ENCODE data around the gene RMRP. TPM values are rescaled to one million over a fixed set of nuclear protein-coding genes. Genes with fewer than 3 reads are reported as not detected.

RMRP gene
- total and polyA plus RNA-seq, 9 of the 15 experiments (the other 6 are each of a cell fraction or from before 2014, with no cell fraction given) = 75.7 to 89,974 (median 13,378) TPM; not detected in 3

DNA sequence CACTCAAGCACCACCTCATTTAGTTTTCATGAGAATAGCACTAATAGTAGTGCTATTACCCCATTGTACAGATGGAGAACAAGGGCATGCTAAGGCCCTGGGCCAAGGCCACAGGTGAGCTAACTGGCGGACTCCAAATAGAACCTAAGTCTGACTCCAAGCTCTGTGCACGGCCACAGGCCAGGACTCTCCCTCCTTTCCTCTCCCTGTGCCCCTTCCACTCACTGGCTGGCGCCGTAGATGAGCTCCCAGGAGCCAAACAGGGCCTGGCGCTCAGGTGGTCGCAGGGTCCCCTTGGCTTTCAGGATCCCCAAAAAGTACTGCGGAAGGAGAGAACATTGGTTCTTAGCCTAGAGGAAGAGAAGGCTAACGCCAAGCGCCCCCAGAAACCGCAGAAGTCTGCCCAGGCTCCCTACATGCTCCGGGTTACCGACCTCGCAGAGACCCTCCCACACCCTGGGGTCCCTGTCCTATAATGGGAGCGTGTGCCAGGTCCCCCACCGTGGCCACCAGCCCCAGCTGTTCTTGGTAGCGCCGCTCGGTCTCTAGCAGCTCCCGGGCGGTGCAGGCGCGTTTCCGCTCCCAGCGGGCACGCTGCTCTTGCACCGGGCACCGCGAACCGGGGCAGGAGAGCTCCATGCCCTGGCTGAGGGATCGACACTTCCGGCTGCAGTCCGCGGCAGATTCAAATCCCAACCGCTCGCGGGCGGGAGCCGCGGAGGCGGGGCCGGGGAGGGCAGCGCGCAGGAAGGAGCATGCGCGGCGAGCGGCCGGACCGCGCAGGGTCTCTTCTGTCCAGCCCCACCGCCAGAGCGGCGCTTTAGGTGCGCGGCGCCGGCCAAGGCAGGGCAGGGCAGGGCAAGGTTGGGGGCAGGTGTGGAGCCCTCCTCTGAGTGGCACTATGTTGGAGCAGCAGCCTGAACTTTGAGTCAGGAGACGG is 7.0 kb upstream of the RMRP start, which contains the start of gene ARHGEF39 (continued):
- TF ChIP-seq, protein P1, sequence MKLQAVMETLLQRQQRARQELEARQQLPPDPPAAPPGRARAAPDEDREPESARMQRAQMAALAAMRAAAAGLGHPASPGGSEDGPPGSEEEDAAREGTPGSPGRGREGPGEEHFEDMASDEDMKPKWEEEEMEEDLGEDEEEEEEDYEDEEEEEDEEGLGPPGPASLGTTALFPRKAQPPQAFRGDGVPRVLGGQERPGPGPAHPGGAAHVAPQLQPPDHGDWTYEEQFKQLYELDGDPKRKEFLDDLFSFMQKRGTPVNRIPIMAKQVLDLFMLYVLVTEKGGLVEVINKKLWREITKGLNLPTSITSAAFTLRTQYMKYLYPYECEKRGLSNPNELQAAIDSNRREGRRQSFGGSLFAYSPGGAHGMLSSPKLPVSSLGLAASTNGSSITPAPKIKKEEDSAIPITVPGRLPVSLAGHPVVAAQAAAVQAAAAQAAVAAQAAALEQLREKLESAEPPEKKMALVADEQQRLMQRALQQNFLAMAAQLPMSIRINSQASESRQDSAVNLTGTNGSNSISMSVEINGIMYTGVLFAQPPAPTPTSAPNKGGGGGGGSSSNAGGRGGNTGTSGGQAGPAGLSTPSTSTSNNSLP (IDR thresholded peaks at IDR 0.05; ENCODE audit: borderline replicate concordance, low read depth, low read length) = no peak
- TF ChIP-seq, protein P2, sequence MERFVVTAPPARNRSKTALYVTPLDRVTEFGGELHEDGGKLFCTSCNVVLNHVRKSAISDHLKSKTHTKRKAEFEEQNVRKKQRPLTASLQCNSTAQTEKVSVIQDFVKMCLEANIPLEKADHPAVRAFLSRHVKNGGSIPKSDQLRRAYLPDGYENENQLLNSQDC (CRISPR knock-in tag; IDR thresholded peaks at IDR 0.05) = no peak
- TF ChIP-seq BRD9 (IDR thresholded peaks at IDR 0.05; ENCODE audit: low read depth, partially characterized antibody) (no peak), ERF (CRISPR knock-in tag; IDR thresholded peaks at IDR 0.05) (no peak), HMG20A (CRISPR knock-in tag; conservative IDR thresholded peaks at IDR 0.05) (no peak), SP2 (IDR thresholded peaks at IDR 0.05; ENCODE audit: extremely low read depth, low read depth, low read length, poor library complexity, severe bottlenecking) (no peak), ZNF76 (CRISPR knock-in tag; IDR thresholded peaks at IDR 0.05; ENCODE audit: borderline replicate concordance) (no peak), KLF10 (CRISPR knock-in tag; IDR thresholded peaks at IDR 0.05) (no peak), ZNF224 (CRISPR knock-in tag; IDR thresholded peaks at IDR 0.05) (no peak), PHF21A (IDR thresholded peaks at IDR 0.05; ENCODE audit: borderline replicate concordance, low read depth) (no peak), YY1 (IDR thresholded peaks at IDR 0.05; ENCODE audit: borderline replicate concordance in 1 of 3, control insufficient read depth in 1 of 3, extremely low read depth in 1 of 3, insufficient read depth in 3 of 3, insufficient read length in 1 of 3, insufficient replicate concordance in 2 of 3, low read depth in 1 of 3, low read length in 2 of 3) (peak in 2 of 3 experiments; percentile 25 to 48), FOXP1 (CRISPR knock-in tag; IDR thresholded peaks at IDR 0.05) (no peak)
- TF ChIP-seq, protein P3, sequence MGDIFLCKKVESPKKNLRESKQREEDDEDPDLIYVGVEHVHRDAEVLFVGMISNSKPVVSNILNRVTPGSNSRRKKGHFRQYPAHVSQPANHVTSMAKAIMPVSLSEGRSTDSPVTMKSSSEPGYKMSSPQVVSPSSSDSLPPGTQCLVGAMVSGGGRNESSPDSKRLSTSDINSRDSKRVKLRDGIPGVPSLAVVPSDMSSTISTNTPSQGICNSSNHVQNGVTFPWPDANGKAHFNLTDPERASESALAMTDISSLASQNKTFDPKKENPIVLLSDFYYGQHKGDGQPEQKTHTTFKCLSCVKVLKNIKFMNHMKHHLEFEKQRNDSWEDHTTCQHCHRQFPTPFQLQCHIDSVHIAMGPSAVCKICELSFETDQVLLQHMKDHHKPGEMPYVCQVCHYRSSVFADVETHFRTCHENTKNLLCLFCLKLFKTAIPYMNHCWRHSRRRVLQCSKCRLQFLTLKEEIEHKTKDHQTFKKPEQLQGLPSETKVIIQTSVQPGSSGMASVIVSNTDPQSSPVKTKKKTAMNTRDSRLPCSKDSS (IDR thresholded peaks at IDR 0.05; ENCODE audit: low read depth, partially characterized antibody) = no peak
- TF ChIP-seq, protein P4, sequence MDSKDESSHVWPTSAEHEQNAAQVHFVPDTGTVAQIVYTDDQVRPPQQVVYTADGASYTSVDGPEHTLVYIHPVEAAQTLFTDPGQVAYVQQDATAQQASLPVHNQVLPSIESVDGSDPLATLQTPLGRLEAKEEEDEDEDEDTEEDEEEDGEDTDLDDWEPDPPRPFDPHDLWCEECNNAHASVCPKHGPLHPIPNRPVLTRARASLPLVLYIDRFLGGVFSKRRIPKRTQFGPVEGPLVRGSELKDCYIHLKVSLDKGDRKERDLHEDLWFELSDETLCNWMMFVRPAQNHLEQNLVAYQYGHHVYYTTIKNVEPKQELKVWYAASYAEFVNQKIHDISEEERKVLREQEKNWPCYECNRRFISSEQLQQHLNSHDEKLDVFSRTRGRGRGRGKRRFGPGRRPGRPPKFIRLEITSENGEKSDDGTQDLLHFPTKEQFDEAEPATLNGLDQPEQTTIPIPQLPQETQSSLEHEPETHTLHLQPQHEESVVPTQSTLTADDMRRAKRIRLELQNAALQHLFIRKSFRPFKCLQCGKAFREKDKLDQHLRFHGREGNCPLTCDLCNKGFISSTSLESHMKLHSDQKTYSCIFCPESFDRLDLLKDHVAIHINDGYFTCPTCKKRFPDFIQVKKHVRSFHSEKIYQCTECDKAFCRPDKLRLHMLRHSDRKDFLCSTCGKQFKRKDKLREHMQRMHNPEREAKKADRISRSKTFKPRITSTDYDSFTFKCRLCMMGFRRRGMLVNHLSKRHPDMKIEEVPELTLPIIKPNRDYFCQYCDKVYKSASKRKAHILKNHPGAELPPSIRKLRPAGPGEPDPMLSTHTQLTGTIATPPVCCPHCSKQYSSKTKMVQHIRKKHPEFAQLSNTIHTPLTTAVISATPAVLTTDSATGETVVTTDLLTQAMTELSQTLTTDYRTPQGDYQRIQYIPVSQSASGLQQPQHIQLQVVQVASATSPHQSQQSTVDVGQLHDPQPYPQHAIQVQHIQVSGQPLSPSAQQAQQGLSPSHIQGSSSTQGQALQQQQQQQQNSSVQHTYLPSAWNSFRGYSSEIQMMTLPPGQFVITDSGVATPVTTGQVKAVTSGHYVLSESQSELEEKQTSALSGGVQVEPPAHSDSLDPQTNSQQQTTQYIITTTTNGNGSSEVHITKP (IDR thresholded peaks at IDR 0.05; ENCODE audit: partially characterized antibody) = no peak
- TF ChIP-seq, protein P5, sequence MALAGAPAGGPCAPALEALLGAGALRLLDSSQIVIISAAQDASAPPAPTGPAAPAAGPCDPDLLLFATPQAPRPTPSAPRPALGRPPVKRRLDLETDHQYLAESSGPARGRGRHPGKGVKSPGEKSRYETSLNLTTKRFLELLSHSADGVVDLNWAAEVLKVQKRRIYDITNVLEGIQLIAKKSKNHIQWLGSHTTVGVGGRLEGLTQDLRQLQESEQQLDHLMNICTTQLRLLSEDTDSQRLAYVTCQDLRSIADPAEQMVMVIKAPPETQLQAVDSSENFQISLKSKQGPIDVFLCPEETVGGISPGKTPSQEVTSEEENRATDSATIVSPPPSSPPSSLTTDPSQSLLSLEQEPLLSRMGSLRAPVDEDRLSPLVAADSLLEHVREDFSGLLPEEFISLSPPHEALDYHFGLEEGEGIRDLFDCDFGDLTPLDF (CRISPR knock-in tag; IDR thresholded peaks at IDR 0.05) = peak; percentile 91
